Hepatocyte (in vitro differentiated cells): ENCODE results near the gene CRHR2. TPM values are rescaled to one million over a fixed set of nuclear protein-coding genes. Genes with fewer than 3 reads are reported as not detected.

Experiments
- DNase-seq: peaks from one replicate; pipeline ENCODE4 v3.0.0-alpha.2; 2016; ENCODE audit warnings: low spot score
- H2AFZ ChIP-seq: fragments of 200-600 bp; sonication (generic); 2 replicates; pipeline ENCODE4 v1.6.0; 2016; ENCODE audit warnings: antibody characterized with exemption, mild to moderate bottlenecking
- H3K27ac ChIP-seq: fragments of 200-600 bp; sonication (generic); 2 replicates; pipeline ENCODE4 v1.5.1; 2016; ENCODE audit warnings: mild to moderate bottlenecking
- H3K27me3 ChIP-seq: fragments of 200-600 bp; sonication (generic); 2 replicates; pipeline ENCODE4 v1.6.1; 2016
- H3K36me3 ChIP-seq: fragments of 200-600 bp; sonication (generic); replicated peaks from 2 replicates; pipeline ENCODE4 v1.5.1; 2016; ENCODE audit warnings: low read depth; ENCODE audit not compliant: insufficient read depth
- H3K4me1 ChIP-seq: fragments of 200-600 bp; sonication (generic); 2 replicates; pipeline ENCODE4 v1.5.1; 2016; ENCODE audit warnings: mild to moderate bottlenecking, moderate library complexity; ENCODE audit not compliant: insufficient read depth
- H3K4me2 ChIP-seq: fragments of 200-600 bp; sonication (generic); 2 replicates; pipeline ENCODE4 v1.6.0; 2016
- H3K4me3 ChIP-seq: fragments of 200-600 bp; sonication (generic); 2 replicates; pipeline ENCODE4 v1.5.1; 2016; ENCODE audit warnings: mild to moderate bottlenecking
- H3K79me2 ChIP-seq: fragments of 200-600 bp; sonication (generic); 2 replicates; pipeline ENCODE4 v1.6.0; 2017; ENCODE audit warnings: mild to moderate bottlenecking
- H3K9me2 ChIP-seq: fragments of 200-600 bp; sonication (generic); replicated peaks from 2 replicates; pipeline ENCODE4 v1.6.0; 2017; ENCODE audit warnings: mild to moderate bottlenecking; ENCODE audit not compliant: insufficient read depth
- H3K9me3 ChIP-seq: fragments of 200-600 bp; sonication (generic); 2 replicates; pipeline ENCODE4 v1.5.1; 2016; ENCODE audit warnings: low read depth, mild to moderate bottlenecking
- H4K20me1 ChIP-seq: fragments of 200-600 bp; sonication (generic); 2 replicates; pipeline ENCODE4 v1.6.0; 2016; ENCODE audit warnings: mild to moderate bottlenecking; ENCODE audit not compliant: insufficient read depth, poor library complexity, severe bottlenecking
- EZH2 ChIP-seq: fragments of 200-600 bp; sonication (generic); IDR thresholded peaks from 2 replicates; pipeline ENCODE4 v1.6.1; 2016; ENCODE audit warnings: antibody characterized with exemption, mild to moderate bottlenecking, borderline replicate concordance
- EZH2phosphoT487 ChIP-seq: fragments of 200-600 bp; sonication (generic); IDR thresholded peaks from one replicate; pipeline ENCODE4 v1.6.1; 2018; ENCODE audit warnings: antibody characterized with exemption, mild to moderate bottlenecking, low read depth, moderate library complexity; ENCODE audit not compliant: unreplicated experiment, severe bottlenecking
- WGBS: methylation state at CpG from one replicate; pipeline ENCODE4 v1.1.6; 2016; ENCODE audit warnings: low lambda C conversion rate; ENCODE audit errors: missing lambda C conversion rate; 5-methylcytosine and 5-hydroxymethylcytosine counted together
- polyA plus RNA-seq: library from polyadenylated mRNA; unstranded; fragments of >200 nt; fragmentation: Nextera tagmentation; extraction: Ambion mirVana; gene quantifications from 2 replicates; pipeline ENCODE4 v1.2.1, GENCODE V29; 2016
- total RNA-seq: library from RNA; depleted of rRNA; stranded (reverse); fragments of >200 nt; gene quantifications from 2 replicates; pipeline ENCODE4 v1.2.3, GENCODE V29; 2014
- TF ChIP-seq, protein P1 (sequence below): fragments of 200-600 bp; sonication (generic); IDR thresholded peaks from 2 replicates; pipeline ENCODE4 v1.5.1; 2016; ENCODE audit warnings: antibody characterized with exemption, mild to moderate bottlenecking; ENCODE audit not compliant: poor library complexity

The CRHR2 gene
- total and polyA plus RNA-seq, 2 experiments from 2014 or later, result 0.21 TPM; not detected in 1

DNA sequence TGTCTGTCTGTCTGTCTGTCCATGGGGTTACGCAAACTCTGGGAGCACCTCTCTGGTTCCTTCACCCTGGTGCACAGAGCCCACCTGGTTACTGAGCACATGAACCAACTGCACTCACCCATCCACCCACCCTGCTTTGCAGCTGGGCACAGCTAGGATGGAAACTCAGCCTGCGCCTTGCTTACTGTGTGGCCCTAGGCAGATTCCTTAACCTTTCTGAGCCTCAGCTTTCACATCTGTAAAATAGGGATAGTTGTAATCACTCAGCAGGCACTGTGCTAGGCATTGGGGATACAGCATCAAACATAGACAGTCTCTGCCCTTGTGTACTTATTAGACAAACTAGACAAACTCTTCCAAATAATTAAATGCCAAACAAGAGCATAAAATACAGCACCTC is 47.8 kb upstream of the CRHR2 start:
- WGBS, result 96% methylated on average over 2 of the region's 2 CpGs
- Histone ChIP-seq H2AFZ (no peak overlapping the region), H3K9me2 (no peaks in the 10 kb centered on the region), H3K9me3 (no peaks in the 10 kb centered on the region), H4K20me1 (no peaks in the 10 kb centered on the region), H3K27me3 (peaks cover 7% of the 10 kb centered on the region), H3K4me3 (no peak overlapping the region), H3K4me1 (no peaks in the 10 kb centered on the region), H3K27ac (no peak overlapping the region), H3K4me2 (no peak overlapping the region), H3K79me2 (no peaks in the 10 kb centered on the region), H3K36me3 (no peaks in the 10 kb centered on the region)
- TF ChIP-seq EZH2 (no peak), EZH2phosphoT487 (no peak)
- TF ChIP-seq, protein P1, sequence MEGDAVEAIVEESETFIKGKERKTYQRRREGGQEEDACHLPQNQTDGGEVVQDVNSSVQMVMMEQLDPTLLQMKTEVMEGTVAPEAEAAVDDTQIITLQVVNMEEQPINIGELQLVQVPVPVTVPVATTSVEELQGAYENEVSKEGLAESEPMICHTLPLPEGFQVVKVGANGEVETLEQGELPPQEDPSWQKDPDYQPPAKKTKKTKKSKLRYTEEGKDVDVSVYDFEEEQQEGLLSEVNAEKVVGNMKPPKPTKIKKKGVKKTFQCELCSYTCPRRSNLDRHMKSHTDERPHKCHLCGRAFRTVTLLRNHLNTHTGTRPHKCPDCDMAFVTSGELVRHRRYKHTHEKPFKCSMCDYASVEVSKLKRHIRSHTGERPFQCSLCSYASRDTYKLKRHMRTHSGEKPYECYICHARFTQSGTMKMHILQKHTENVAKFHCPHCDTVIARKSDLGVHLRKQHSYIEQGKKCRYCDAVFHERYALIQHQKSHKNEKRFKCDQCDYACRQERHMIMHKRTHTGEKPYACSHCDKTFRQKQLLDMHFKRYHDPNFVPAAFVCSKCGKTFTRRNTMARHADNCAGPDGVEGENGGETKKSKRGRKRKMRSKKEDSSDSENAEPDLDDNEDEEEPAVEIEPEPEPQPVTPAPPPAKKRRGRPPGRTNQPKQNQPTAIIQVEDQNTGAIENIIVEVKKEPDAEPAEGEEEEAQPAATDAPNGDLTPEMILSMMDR, result no peak
- DNase-seq, result no peak

DNA sequence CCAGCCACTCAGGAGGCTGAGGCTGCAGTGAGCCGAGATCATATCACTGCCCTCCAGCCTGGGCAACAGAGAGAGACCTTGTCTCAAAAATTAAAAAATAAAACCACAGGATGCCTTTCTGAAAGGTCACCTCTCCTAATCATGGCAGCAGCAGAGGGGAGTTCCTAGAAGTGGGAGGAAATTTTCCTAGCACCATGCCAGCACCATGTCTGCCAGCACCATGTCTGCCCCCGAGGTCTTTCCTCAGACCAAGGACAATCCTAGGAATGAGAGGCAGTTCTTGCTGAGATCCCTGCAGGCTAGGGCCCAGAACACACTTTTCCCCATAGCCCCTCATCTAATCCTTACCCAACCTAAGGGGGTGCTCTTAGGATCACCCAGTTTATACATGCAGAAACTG is 47.4 kb upstream of the CRHR2 start:
- WGBS, result 93% methylated on average over 2 of the region's 2 CpGs
- Histone ChIP-seq H3K79me2 (no peaks in the 10 kb centered on the region), H3K4me3 (no peak overlapping the region), H3K9me2 (no peaks in the 10 kb centered on the region), H4K20me1 (no peaks in the 10 kb centered on the region), H3K4me1 (no peaks in the 10 kb centered on the region), H3K27ac (no peak overlapping the region), H3K36me3 (no peaks in the 10 kb centered on the region), H2AFZ (no peak overlapping the region), H3K4me2 (no peak overlapping the region), H3K9me3 (no peaks in the 10 kb centered on the region), H3K27me3 (peaks cover 10% of the 10 kb centered on the region)
- DNase-seq, result no peak
- TF ChIP-seq EZH2phosphoT487 (no peak), EZH2 (no peak)
- TF ChIP-seq, protein P1, result no peak

DNA sequence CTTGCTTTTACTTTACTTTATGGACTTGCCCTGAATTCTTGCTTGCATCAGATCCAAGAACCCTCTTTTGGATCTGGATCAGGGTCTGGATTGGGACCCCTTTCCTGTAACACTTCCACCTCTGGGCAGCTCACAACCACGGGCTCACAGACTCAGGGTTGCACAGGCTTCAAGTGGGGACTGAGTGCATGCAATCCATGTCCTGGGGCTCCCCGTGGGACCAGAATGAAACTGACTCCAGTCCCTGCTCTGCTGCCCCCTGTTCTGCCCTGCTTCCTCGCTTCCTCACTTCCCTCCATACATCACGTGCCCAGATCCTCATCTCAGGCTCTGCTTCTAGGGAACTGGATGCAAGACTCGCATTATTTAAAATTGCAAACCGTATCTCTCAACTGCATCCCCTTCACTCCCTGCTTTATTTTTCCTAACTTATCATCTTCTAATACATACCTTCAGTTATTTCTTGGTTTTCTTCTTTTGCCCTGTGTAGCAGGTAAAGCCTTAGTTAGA is 46.4 kb upstream of the CRHR2 start:
- Histone ChIP-seq H3K27ac (no peak overlapping the region), H3K9me2 (no peaks in the 10 kb centered on the region), H3K27me3 (peaks cover 12% of the 10 kb centered on the region), H4K20me1 (no peaks in the 10 kb centered on the region), H3K79me2 (no peaks in the 10 kb centered on the region), H3K36me3 (no peaks in the 10 kb centered on the region), H3K4me1 (no peaks in the 10 kb centered on the region), H3K9me3 (no peaks in the 10 kb centered on the region), H3K4me2 (no peak overlapping the region), H3K4me3 (no peak overlapping the region), H2AFZ (no peak overlapping the region)
- 75% methylated on average over 6 of the region's 6 CpGs for WGBS
- TF ChIP-seq EZH2, result no peak
- no peak for DNase-seq

DNA sequence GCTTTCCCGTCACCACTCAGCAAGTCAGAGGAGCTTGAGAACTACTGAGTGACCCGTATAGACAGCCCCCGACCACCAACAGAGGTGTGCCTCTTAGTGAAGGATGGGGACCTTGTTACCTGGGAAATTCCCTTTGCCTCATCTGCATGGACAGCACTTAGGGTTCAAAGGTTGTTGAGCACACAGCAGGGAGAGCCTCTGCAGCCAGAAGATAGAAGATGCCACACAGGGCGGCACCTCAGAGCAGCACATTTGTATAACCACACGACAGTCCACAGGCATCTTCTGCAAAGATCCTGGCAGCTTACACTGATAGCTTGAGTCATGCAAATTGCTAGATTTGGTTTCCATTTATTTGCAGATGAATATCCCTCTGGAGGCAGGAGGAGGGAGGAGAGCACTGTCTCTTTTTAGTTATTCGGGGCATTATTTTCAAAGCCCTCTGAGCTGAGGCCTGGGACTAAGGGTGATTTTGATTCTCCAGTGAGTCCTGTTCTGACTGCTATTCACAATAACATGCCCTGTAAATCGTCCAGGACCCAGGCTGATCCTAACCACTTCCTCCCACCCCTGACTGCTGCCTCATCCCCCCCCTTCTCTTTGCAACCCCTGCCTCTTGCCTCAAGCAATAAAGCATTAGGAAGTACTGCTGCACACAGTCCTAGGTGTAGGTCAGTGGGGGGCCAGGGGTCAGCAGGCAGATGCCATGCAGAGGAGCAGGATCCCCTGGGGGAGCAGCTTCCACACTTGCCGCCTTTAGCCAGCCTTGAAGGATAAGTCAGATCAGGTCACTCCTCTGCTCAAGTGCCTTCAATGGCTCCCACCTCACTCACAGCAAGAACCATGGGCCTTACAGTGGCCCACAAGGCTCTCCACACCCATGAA is 45.0 kb upstream of the CRHR2 start:
- 57% methylated on average over 8 of the region's 8 CpGs for WGBS

More for the DNA sequence above, 45.0 kb upstream of the CRHR2 start:
- no peak for TF ChIP-seq EZH2
- no peak for TF ChIP-seq EZH2phosphoT487
- TF ChIP-seq, protein P1, result no peak
- Histone ChIP-seq H4K20me1 (no peaks in the 10 kb centered on the region), H3K4me1 (no peaks in the 10 kb centered on the region), H3K9me2 (no peaks in the 10 kb centered on the region), H3K79me2 (no peaks in the 10 kb centered on the region), H3K36me3 (no peaks in the 10 kb centered on the region), H3K27me3 (peaks cover 12% of the 10 kb centered on the region), H3K4me3 (no peak overlapping the region), H3K27ac (no peak overlapping the region), H3K4me2 (no peak overlapping the region), H2AFZ (no peak overlapping the region), H3K9me3 (no peaks in the 10 kb centered on the region)
- DNase-seq, result no peak
